Stimulated activated naive CD8-positive, alpha-beta T cell treated with anti-CD3 and anti-CD28 coated beads, Interleukin-15, Interleukin-2, amounts not matched to agents 100 ng/mL and 50 ng/mL, for 24 hours (primary cell): ENCODE data around the gene SORCS2.

ENCODE experiments used
- H3K27ac Mint-ChIP-seq: one replicate; pipeline ENCODE4 v1.8.0; 2021; ENCODE audit warnings: mild to moderate bottlenecking, mixed read lengths
- H3K27me3 Mint-ChIP-seq: one replicate; pipeline ENCODE4 v1.8.0; 2021; ENCODE audit warnings: mixed read lengths
- H3K36me3 Mint-ChIP-seq: one replicate; pipeline ENCODE4 v1.8.0; 2021; ENCODE audit warnings: low read depth, mixed read lengths
- H3K4me1 Mint-ChIP-seq: one replicate; pipeline ENCODE4 v1.8.0; 2021; ENCODE audit warnings: low read depth, mixed read lengths
- H3K4me3 Mint-ChIP-seq: one replicate; pipeline ENCODE4 v1.8.0; 2021; ENCODE audit warnings: mild to moderate bottlenecking, mixed read lengths
- H3K9me3 Mint-ChIP-seq: one replicate; pipeline ENCODE4 v1.8.0; 2021; ENCODE audit warnings: mixed read lengths

The SORCS2 gene

GRCh38 chr4:7375427-7375826 is 183.1 kb downstream of the SORCS2 start:
- no peak overlapping the region for H3K4me3 Mint-ChIP-seq
- peaks cover 5% of the 10 kb centered on the region for H3K9me3 Mint-ChIP-seq
- H3K27me3 Mint-ChIP-seq: peaks cover 35% of the 10 kb centered on the region
- no peaks in the 10 kb centered on the region for H3K4me1 Mint-ChIP-seq
- H3K27ac Mint-ChIP-seq: no peak overlapping the region
- H3K36me3 Mint-ChIP-seq: no peaks in the 10 kb centered on the region

GRCh38 chr4:7377223-7377865 is 185.0 kb downstream of the SORCS2 start:
- H3K36me3 Mint-ChIP-seq: no peaks in the 10 kb centered on the region
- H3K27ac Mint-ChIP-seq: no peak overlapping the region
- no peaks in the 10 kb centered on the region for H3K4me1 Mint-ChIP-seq
- peaks cover 39% of the 10 kb centered on the region for H3K27me3 Mint-ChIP-seq
- H3K4me3 Mint-ChIP-seq: no peak overlapping the region
- H3K9me3 Mint-ChIP-seq: peaks cover 5% of the 10 kb centered on the region

- peaks cover 39% of the 10 kb centered on the region for H3K27me3 Mint-ChIP-seq
- no peaks in the 10 kb centered on the region for H3K4me1 Mint-ChIP-seq
- H3K4me3 Mint-ChIP-seq: no peak overlapping the region
- H3K27ac Mint-ChIP-seq: no peak overlapping the region
- H3K9me3 Mint-ChIP-seq: peaks cover 5% of the 10 kb centered on the region
- no peaks in the 10 kb centered on the region for H3K36me3 Mint-ChIP-seq
Measured at GRCh38 chr4:7379186-7379585, 186.8 kb downstream of the SORCS2 start.

- Mint-ChIP-seq H3K27ac (no peak overlapping the region), H3K4me3 (no peak overlapping the region), H3K9me3 (peaks cover 5% of the 10 kb centered on the region), H3K27me3 (peaks cover 39% of the 10 kb centered on the region), H3K36me3 (no peaks in the 10 kb centered on the region), H3K4me1 (no peaks in the 10 kb centered on the region)
Measured at GRCh38 chr4:7379719-7380118, 187.4 kb downstream of the SORCS2 start.

GRCh38 chr4:7381221-7381889 is 189.0 kb downstream of the SORCS2 start:
- no peak overlapping the region for H3K4me3 Mint-ChIP-seq
- H3K27me3 Mint-ChIP-seq: peaks cover 32% of the 10 kb centered on the region
- H3K9me3 Mint-ChIP-seq: peaks cover 5% of the 10 kb centered on the region
- H3K36me3 Mint-ChIP-seq: no peaks in the 10 kb centered on the region
- no peaks in the 10 kb centered on the region for H3K4me1 Mint-ChIP-seq
- no peak overlapping the region for H3K27ac Mint-ChIP-seq

- Mint-ChIP-seq H3K4me3 (no peak overlapping the region), H3K9me3 (peaks cover 5% of the 10 kb centered on the region), H3K27me3 (peaks cover 25% of the 10 kb centered on the region), H3K36me3 (no peaks in the 10 kb centered on the region), H3K27ac (no peak overlapping the region), H3K4me1 (no peaks in the 10 kb centered on the region)
Measured at GRCh38 chr4:7381890-7382633, 189.7 kb downstream of the SORCS2 start.

- Mint-ChIP-seq H3K4me1 (no peaks in the 10 kb centered on the region), H3K27ac (no peak overlapping the region), H3K9me3 (peaks cover 5% of the 10 kb centered on the region), H3K27me3 (peaks cover 19% of the 10 kb centered on the region), H3K4me3 (no peak overlapping the region), H3K36me3 (no peaks in the 10 kb centered on the region)
Measured at GRCh38 chr4:7382634-7383014, 190.3 kb downstream of the SORCS2 start.

GRCh38 chr4:7383266-7383665 is 190.9 kb downstream of the SORCS2 start:
- no peaks in the 10 kb centered on the region for H3K4me1 Mint-ChIP-seq
- peaks cover 6% of the 10 kb centered on the region for H3K9me3 Mint-ChIP-seq
- no peaks in the 10 kb centered on the region for H3K36me3 Mint-ChIP-seq
- peaks cover 12% of the 10 kb centered on the region for H3K27me3 Mint-ChIP-seq
- H3K27ac Mint-ChIP-seq: no peak overlapping the region
- H3K4me3 Mint-ChIP-seq: no peak overlapping the region

GRCh38 chr4:7384003-7384928 is 191.9 kb downstream of the SORCS2 start:
- Mint-ChIP-seq H3K9me3 (peaks cover 6% of the 10 kb centered on the region), H3K36me3 (no peaks in the 10 kb centered on the region), H3K27ac (no peak overlapping the region), H3K4me3 (no peak overlapping the region), H3K27me3 (peaks cover 4% of the 10 kb centered on the region), H3K4me1 (no peaks in the 10 kb centered on the region)

- Mint-ChIP-seq H3K36me3 (no peaks in the 10 kb centered on the region), H3K4me3 (no peak overlapping the region), H3K4me1 (no peaks in the 10 kb centered on the region), H3K9me3 (peaks cover 6% of the 10 kb centered on the region), H3K27me3 (peaks cover 4% of the 10 kb centered on the region), H3K27ac (no peak overlapping the region)
Measured at GRCh38 chr4:7384929-7385890, 192.9 kb downstream of the SORCS2 start.

GRCh38 chr4:7387925-7388324 is 195.6 kb downstream of the SORCS2 start:
- H3K27me3 Mint-ChIP-seq: no peaks in the 10 kb centered on the region
- no peak overlapping the region for H3K4me3 Mint-ChIP-seq
- H3K9me3 Mint-ChIP-seq: peaks cover 6% of the 10 kb centered on the region
- H3K4me1 Mint-ChIP-seq: no peaks in the 10 kb centered on the region
- H3K27ac Mint-ChIP-seq: no peak overlapping the region
- no peaks in the 10 kb centered on the region for H3K36me3 Mint-ChIP-seq

GRCh38 chr4:7388627-7389026 is 196.3 kb downstream of the SORCS2 start:
- Mint-ChIP-seq H3K9me3 (peaks cover 6% of the 10 kb centered on the region), H3K4me1 (no peaks in the 10 kb centered on the region), H3K27ac (no peak overlapping the region), H3K27me3 (no peaks in the 10 kb centered on the region), H3K36me3 (no peaks in the 10 kb centered on the region), H3K4me3 (no peak overlapping the region)

GRCh38 chr4:7389101-7389701 is 196.9 kb downstream of the SORCS2 start:
- H3K4me3 Mint-ChIP-seq: no peak overlapping the region
- H3K27ac Mint-ChIP-seq: no peak overlapping the region
- peaks cover 6% of the 10 kb centered on the region for H3K9me3 Mint-ChIP-seq
- no peaks in the 10 kb centered on the region for H3K36me3 Mint-ChIP-seq
- no peaks in the 10 kb centered on the region for H3K27me3 Mint-ChIP-seq
- no peaks in the 10 kb centered on the region for H3K4me1 Mint-ChIP-seq
